Mucosa of descending colon (tissue), 3 donors: Measurements from ENCODE around the gene PTPRK. TPM values are rescaled to one million over a fixed set of nuclear protein-coding genes. Genes with fewer than 3 reads are reported as not detected.

Experiments
- ATAC-seq: fragments of 200-7000 bp; cut with Tn5 transposase; one replicate; pipeline ENCODE4 v1.9.1; 2020; ENCODE audit warnings: mild to moderate bottlenecking, moderate library complexity
- DNase-seq, 3 donors: peaks; one replicate each; pipeline ENCODE4 v3.0.0-alpha.2; 2020
- H3K36me3 ChIP-seq: fragments of 200-600 bp; one replicate; pipeline ENCODE4 v1.8.0; 2021; ENCODE audit warnings: low read depth, mild to moderate bottlenecking
- H3K4me1 ChIP-seq: fragments of 200-600 bp; one replicate; pipeline ENCODE4 v1.8.0; 2021; ENCODE audit warnings: low read depth, mild to moderate bottlenecking
- H3K4me3 ChIP-seq: fragments of 200-600 bp; one replicate; pipeline ENCODE4 v1.8.0; 2021; ENCODE audit warnings: mild to moderate bottlenecking
- H3K9me3 ChIP-seq: fragments of 200-600 bp; one replicate; pipeline ENCODE4 v1.8.0; 2021; ENCODE audit warnings: mild to moderate bottlenecking
- intact Hi-C, 2 donors: fragments of 100-400 bp; cut with DNase I in 1 of 2; cut with micrococcal nuclease in 1 of 2; formaldehyde crosslinking; loops; one replicate each; pipeline versions ENCODE4 v1.11.0 to v1.11.1; 2022; cut with DNase I, micrococcal nuclease
- total RNA-seq, 3 donors: library from RNA; stranded (reverse); fragmentation: NEBNext Ultra II Directional in 2 of 3; extraction: Animal tissue kit (Norgen Biotek cat#: 25700) in 2 of 3; gene quantifications; one replicate each; pipeline versions ENCODE4 v1.2.1 to v1.2.4, GENCODE V29; 2021 to 2023
- TF ChIP-seq, protein P1 (sequence below): fragments of 200-600 bp; IDR thresholded peaks from one replicate; pipeline ENCODE4 v1.8.0; 2022; ENCODE audit warnings: antibody characterized with exemption, mild to moderate bottlenecking
- donor health status: DM: no; HTN: no; CAD: no; lungs with moderate emphysema.
- donor health status: DM: no; HTN: no; CAD: no.
- donor health status: DM: no; HTN: yes; CAD: no.

Gene PTPRK
- total RNA-seq, 3 donors from 2014 or later: 75.9 to 159 (median 86.7) TPM

DNA sequence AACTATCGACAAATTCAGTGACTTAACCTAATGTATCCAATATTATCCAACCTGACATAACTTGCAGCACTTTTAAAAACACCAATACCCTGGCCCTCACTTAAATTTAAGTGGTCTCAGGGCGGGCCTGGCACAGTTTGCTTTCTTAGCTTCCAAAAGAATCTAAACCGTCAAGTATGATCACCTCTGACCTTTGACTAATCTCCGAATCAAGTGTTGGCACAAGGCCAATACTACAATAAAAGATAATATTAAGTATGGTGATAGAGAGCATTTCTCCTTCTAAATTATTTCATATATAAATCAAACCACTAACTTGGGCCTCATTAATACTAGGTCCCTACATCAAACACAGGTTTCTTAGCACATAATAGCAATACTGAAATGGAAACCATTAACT, 153.0 kb downstream of the PTPRK start:
- ATAC-seq (no peak), DNase-seq (no peak)
- no peak overlapping the region for H3K4me3 ChIP-seq
- H3K4me1 ChIP-seq: peaks cover 45% of the 10 kb centered on the region
- TF ChIP-seq, protein P1, sequence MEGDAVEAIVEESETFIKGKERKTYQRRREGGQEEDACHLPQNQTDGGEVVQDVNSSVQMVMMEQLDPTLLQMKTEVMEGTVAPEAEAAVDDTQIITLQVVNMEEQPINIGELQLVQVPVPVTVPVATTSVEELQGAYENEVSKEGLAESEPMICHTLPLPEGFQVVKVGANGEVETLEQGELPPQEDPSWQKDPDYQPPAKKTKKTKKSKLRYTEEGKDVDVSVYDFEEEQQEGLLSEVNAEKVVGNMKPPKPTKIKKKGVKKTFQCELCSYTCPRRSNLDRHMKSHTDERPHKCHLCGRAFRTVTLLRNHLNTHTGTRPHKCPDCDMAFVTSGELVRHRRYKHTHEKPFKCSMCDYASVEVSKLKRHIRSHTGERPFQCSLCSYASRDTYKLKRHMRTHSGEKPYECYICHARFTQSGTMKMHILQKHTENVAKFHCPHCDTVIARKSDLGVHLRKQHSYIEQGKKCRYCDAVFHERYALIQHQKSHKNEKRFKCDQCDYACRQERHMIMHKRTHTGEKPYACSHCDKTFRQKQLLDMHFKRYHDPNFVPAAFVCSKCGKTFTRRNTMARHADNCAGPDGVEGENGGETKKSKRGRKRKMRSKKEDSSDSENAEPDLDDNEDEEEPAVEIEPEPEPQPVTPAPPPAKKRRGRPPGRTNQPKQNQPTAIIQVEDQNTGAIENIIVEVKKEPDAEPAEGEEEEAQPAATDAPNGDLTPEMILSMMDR: no peak
- intact Hi-C loops: no loop called here
- H3K9me3 ChIP-seq: no peaks in the 10 kb centered on the region
- H3K36me3 ChIP-seq: no peaks in the 10 kb centered on the region

DNA sequence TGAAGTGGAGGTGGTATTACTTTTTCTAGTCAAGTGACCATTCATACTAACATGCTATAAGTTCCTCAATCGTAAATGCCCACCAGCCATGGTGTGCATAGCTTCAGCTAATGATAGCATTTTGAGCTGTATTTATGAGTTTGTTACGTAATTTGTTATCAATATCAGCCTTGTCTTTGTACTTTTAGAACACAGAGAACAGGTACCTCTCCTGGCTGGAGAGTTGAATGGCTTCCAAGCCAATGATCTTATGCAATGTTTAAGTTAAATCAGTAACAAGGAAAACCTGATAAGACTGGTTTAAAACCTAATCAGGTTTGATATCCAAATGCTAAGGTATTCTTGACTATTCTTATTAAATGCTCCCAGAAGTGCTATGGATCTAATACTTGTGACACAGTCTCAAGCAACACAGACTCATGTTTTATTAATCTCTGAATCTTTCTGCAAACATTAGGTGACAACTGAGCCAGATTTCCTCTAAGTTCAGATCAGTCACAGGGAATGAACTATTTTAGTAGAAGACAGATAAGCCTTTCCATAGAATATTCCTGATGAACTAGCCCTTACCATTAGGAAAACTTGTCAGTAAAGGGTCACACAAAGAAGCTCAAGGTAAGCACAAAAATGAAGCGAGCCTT, 154.8 kb downstream of the PTPRK start:
- Histone ChIP-seq H3K36me3 (no peaks in the 10 kb centered on the region), H3K4me3 (no peak overlapping the region), H3K9me3 (no peaks in the 10 kb centered on the region), H3K4me1 (peaks cover 49% of the 10 kb centered on the region)
- TF ChIP-seq, protein P1: no peak
- intact Hi-C loops: no loop called here
- ATAC-seq: peak; percentile 79
- peak in 1 of 3 donors; percentile 47 for DNase-seq

DNA sequence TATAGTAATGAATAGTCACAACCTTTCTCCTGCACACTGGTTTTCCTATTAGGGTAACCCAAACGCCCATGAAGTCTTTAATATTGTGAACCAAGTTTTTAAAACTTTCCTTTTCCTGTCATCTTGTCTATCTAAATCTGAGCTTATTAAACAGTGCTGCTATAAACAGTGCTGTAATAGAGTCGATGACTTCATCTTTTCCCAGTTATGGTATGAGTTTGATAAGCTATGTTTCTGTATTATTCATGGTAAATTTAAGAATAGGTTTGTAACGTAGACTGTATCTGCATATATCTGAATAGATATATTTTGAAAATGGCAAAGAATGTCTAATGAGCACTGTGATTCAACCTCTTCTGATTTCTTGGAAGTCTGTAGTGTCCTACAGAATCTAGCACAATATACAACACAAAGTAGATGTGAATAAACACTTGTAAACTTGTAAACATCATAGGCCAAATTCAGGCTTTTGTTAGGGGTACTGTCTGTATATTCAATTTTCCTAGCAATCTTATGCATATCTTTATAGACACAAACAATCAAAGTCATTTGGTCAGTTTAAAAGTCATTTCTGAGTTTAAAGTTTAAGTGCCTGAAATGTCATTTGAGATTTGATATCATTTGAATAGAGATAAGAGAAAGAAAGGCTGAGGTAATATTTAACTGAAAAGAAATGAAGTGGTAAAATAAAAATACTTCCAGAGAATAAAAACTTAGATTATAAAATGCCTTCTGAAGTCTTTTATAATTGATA, 155.5 kb downstream of the PTPRK start:
- intact Hi-C loops: no loop called here
- ATAC-seq: peak; percentile 32

DNA sequence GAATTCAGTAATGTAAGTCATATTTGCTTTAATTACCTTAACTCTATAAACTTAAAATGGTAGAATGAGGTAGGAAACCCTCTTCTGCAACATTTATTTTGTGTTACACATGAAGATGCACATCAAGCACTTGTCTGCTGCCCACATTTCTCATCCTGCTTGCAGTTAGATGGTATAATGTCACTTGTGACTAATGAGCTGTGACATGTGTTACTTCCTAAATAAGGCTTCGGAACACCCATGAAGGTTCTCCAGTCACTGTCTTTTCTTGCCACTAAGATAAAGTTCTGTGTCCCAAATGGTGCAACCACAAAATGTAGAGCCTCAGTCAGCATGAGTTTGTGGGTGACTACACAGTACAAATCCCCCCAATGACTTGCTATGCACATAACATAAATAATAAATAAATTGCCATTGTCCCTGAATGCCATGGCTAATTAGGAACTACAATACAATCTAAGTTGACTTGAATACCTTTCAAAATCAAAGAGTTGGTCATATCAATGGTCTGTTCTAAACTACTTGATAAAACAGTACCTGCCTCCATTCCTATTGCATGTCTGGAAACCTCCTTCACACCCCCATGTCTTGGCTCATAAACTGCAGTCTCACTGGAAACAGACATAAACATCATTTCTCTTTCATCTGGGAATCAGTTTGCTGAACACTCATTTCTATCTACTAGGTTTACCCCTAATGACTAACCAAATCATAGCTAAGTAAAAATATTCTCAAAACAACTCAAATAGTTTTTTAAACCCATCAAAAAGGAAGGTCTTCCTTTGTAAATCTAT, 157.2 kb downstream of the PTPRK start:
- DNase-seq (no peak), ATAC-seq (no peak)
- no peaks in the 10 kb centered on the region for H3K36me3 ChIP-seq
- peaks cover 27% of the 10 kb centered on the region for H3K4me1 ChIP-seq
- intact Hi-C loops: no loop called here
- no peaks in the 10 kb centered on the region for H3K9me3 ChIP-seq
- TF ChIP-seq, protein P1: no peak
- no peak overlapping the region for H3K4me3 ChIP-seq

More for the DNA sequence above, 155.5 kb downstream of the PTPRK start:
- DNase-seq: no peak
- Histone ChIP-seq H3K4me1 (peaks cover 44% of the 10 kb centered on the region), H3K36me3 (no peaks in the 10 kb centered on the region), H3K9me3 (no peaks in the 10 kb centered on the region), H3K4me3 (no peak overlapping the region)
- TF ChIP-seq, protein P1: no peak

DNA sequence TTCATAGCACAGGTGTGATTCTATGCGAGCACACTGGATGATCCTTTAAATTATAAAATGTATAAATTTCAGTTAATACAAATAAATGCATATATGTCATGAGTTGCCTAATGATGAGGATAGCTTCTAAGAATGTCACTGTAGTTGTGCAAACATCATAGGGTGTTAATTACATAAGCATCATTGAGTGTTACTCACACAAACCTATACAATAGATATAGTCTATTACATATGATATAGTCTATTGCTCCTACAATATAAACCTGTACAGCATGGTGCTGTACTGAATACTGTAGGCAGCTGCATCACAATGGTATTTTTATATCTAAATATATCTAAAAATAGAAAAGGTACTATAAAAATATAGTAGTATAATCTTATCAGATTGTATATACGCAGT, 159.0 kb downstream of the PTPRK start:
- Histone ChIP-seq H3K4me1 (peaks cover 12% of the 10 kb centered on the region), H3K36me3 (no peaks in the 10 kb centered on the region)
- TF ChIP-seq, protein P1: no peak

More for the DNA sequence above, 159.0 kb downstream of the PTPRK start:
- DNase-seq (no peak), ATAC-seq (peak; percentile 52)
- intact Hi-C loops: no loop called here
- no peak overlapping the region for H3K4me3 ChIP-seq
- no peaks in the 10 kb centered on the region for H3K9me3 ChIP-seq
